H9 (cell line): ENCODE data around the gene FAM32A. TPM values are rescaled to one million over a fixed set of nuclear protein-coding genes. Genes with fewer than 3 reads are reported as not detected.

Experiments used
- DNase-seq: peaks from one replicate; pipeline ENCODE4 v3.0.0-alpha.2; 2017
- H2AFZ ChIP-seq: one replicate; pipeline ENCODE4 v1.6.1; 2013; ENCODE audit warnings: mild to moderate bottlenecking, low read length, control low read depth, moderate library complexity
- H2AK5ac ChIP-seq: 2 replicates; pipeline ENCODE4 v1.6.1; 2013; ENCODE audit warnings: low read length, control low read depth, mixed read lengths; ENCODE audit not compliant: insufficient read length
- H2BK120ac ChIP-seq: one replicate; pipeline ENCODE4 v1.6.1; 2013; ENCODE audit warnings: low read depth, mild to moderate bottlenecking, low read length, control low read depth, inconsistent platforms; ENCODE audit not compliant: poor library complexity, severe bottlenecking
- H2BK12ac ChIP-seq: 2 replicates; pipeline ENCODE4 v1.6.1; 2013; ENCODE audit warnings: low read length, control low read depth, mixed read lengths, low read depth; ENCODE audit not compliant: insufficient read length
- H2BK15ac ChIP-seq: 2 replicates; pipeline ENCODE4 v1.6.1; 2013; ENCODE audit warnings: low read depth, low read length, control low read depth
- H2BK20ac ChIP-seq: one replicate; pipeline ENCODE4 v1.6.1; 2013; ENCODE audit warnings: low read depth, mild to moderate bottlenecking, low read length, control low read depth, inconsistent platforms; ENCODE audit not compliant: poor library complexity, severe bottlenecking
- H2BK5ac ChIP-seq: 2 replicates; pipeline ENCODE4 v1.6.1; 2013; ENCODE audit warnings: low read length, control low read depth, mixed read lengths; ENCODE audit not compliant: insufficient read length
- H3K14ac ChIP-seq: 2 replicates; pipeline ENCODE4 v1.6.1; 2013; ENCODE audit warnings: low read length, control low read depth; ENCODE audit not compliant: insufficient read depth
- H3K18ac ChIP-seq: 2 replicates; pipeline ENCODE4 v1.6.1; 2013; ENCODE audit warnings: low read depth, mild to moderate bottlenecking, mixed read lengths, low read length, control low read depth; ENCODE audit not compliant: insufficient read length
- H3K23ac ChIP-seq: 2 replicates; pipeline ENCODE4 v1.6.1; 2013; ENCODE audit warnings: low read length, control low read depth, mixed read lengths, low read depth; ENCODE audit not compliant: insufficient read length
- H3K23me2 ChIP-seq: 2 replicates; pipeline ENCODE4 v1.6.1; 2013; ENCODE audit warnings: low read depth, mild to moderate bottlenecking, mixed read lengths, low read length, control low read depth; ENCODE audit not compliant: insufficient read length, poor library complexity, severe bottlenecking
- H3K27ac ChIP-seq: 2 replicates; pipeline ENCODE4 v1.5.1; 2013; ENCODE audit warnings: low read length, control low read depth, mixed read lengths, low read depth; ENCODE audit not compliant: insufficient read length
- H3K27me3 ChIP-seq: 2 replicates; pipeline ENCODE4 v1.6.1; 2013; ENCODE audit warnings: low read length, control low read depth, inconsistent platforms; ENCODE audit not compliant: insufficient read depth
- H3K4ac ChIP-seq: 2 replicates; pipeline ENCODE4 v1.6.1; 2013; ENCODE audit warnings: low read depth, mild to moderate bottlenecking, control low read depth, inconsistent platforms, low read length, moderate library complexity
- H3K4me1 ChIP-seq: 2 replicates; pipeline ENCODE4 v1.6.1; 2013; ENCODE audit warnings: low read length, control low read depth, inconsistent platforms; ENCODE audit not compliant: insufficient read depth
- H3K4me2 ChIP-seq: 2 replicates; pipeline ENCODE4 v1.6.1; 2013; ENCODE audit warnings: low read length, control low read depth, mixed read lengths; ENCODE audit not compliant: insufficient read length, insufficient read depth
- H3K56ac ChIP-seq: 2 replicates; pipeline ENCODE4 v1.6.1; 2013; ENCODE audit warnings: low read depth, mild to moderate bottlenecking, mixed read lengths, low read length, control low read depth; ENCODE audit not compliant: insufficient read length
- H3K79me1 ChIP-seq: 2 replicates; pipeline ENCODE4 v1.6.1; 2013; ENCODE audit warnings: low read depth, mild to moderate bottlenecking, moderate library complexity, low read length, control low read depth, inconsistent platforms; ENCODE audit not compliant: insufficient read depth, poor library complexity, severe bottlenecking
- H3K79me2 ChIP-seq: 2 replicates; pipeline ENCODE4 v1.6.1; 2013; ENCODE audit warnings: low read length, control low read depth, inconsistent platforms; ENCODE audit not compliant: insufficient read depth
- H3K9ac ChIP-seq: 2 replicates; pipeline ENCODE4 v1.6.1; 2013; ENCODE audit warnings: low read length, control low read depth, mixed read lengths; ENCODE audit not compliant: insufficient read length; ENCODE audit errors: extremely low read depth
- H3K9me3 ChIP-seq: one replicate; pipeline ENCODE4 v1.6.1; 2013; ENCODE audit warnings: low read depth, low read length, inconsistent platforms; ENCODE audit not compliant: control insufficient read depth
- H3T11ph ChIP-seq: one replicate; pipeline ENCODE4 v1.6.1; 2013; ENCODE audit warnings: mild to moderate bottlenecking, low read length, control low read depth, inconsistent platforms
- H4K20me1 ChIP-seq: one replicate; pipeline ENCODE4 v1.6.1; 2013; ENCODE audit not compliant: control insufficient read depth, insufficient read length, insufficient read depth
- H4K5ac ChIP-seq: 2 replicates; pipeline ENCODE4 v1.6.1; 2013; ENCODE audit warnings: low read depth, mild to moderate bottlenecking, mixed read lengths, low read length, control low read depth; ENCODE audit not compliant: insufficient read length
- H4K8ac ChIP-seq: replicated peaks from 2 replicates; pipeline ENCODE4 v1.6.1; 2013; ENCODE audit warnings: low read length, control low read depth, mixed read lengths, low read depth; ENCODE audit not compliant: insufficient read length
- H4K91ac ChIP-seq: 2 replicates; pipeline ENCODE4 v1.6.1; 2013; ENCODE audit warnings: low read depth, mild to moderate bottlenecking, moderate library complexity, mixed read lengths, low read length, control low read depth; ENCODE audit not compliant: insufficient read length
- H3K27ac Mint-ChIP-seq, 3 experiments: 2 replicates in 2 of 3; 3 replicates in 1 of 3; pipeline ENCODE4 v1.8.0; 2020 to 2021; ENCODE audit warnings: mixed read lengths in 3 of 3, mild to moderate bottlenecking in 1 of 3, moderate library complexity in 1 of 3
- H3K27me3 Mint-ChIP-seq: 2 replicates; pipeline ENCODE4 v1.8.0; 2021; ENCODE audit warnings: low read depth, mild to moderate bottlenecking, moderate library complexity, mixed read lengths
- H3K36me3 Mint-ChIP-seq, 3 experiments: 2 replicates in 2 of 3; 3 replicates in 1 of 3; pipeline ENCODE4 v1.8.0; 2020 to 2021; ENCODE audit warnings: low read depth in 3 of 3, mixed read lengths in 3 of 3; ENCODE audit not compliant: insufficient read depth in 1 of 3
- H3K4me1 Mint-ChIP-seq, 2 experiments: 2 replicates each; pipeline ENCODE4 v1.8.0; 2020; ENCODE audit warnings: mixed read lengths in 2 of 2
- H3K4me3 Mint-ChIP-seq, 2 experiments: 2 replicates in 1 of 2; 3 replicates in 1 of 2; pipeline ENCODE4 v1.8.0; 2020 to 2021; ENCODE audit warnings: mild to moderate bottlenecking in 2 of 2, mixed read lengths in 2 of 2, moderate library complexity in 1 of 2
- H3K9me3 Mint-ChIP-seq, 2 experiments: 2 replicates in 1 of 2; 3 replicates in 1 of 2; pipeline ENCODE4 v1.8.0; 2020; ENCODE audit warnings: mild to moderate bottlenecking in 2 of 2, mixed read lengths in 2 of 2, moderate library complexity in 1 of 2
- CTCF ChIP-seq: fragments of 200-600 bp; sonication (generic); conservative IDR thresholded peaks from 3 replicates; pipeline ENCODE4 v1.8.0; 2021; ENCODE audit warnings: antibody characterized with exemption, mild to moderate bottlenecking
- WGBS: extraction: QIAGEN DNeasy Blood & Tissue Kit; methylation state at CpG from one replicate; pipeline ENCODE4 v1.1.7; 2013; ENCODE audit warnings: missing lambda C conversion rate, low lambda C conversion rate, mixed read lengths; ENCODE audit not compliant: insufficient read length; ENCODE audit errors: extremely low coverage; 5-methylcytosine and 5-hydroxymethylcytosine counted together
- total RNA-seq: library from RNA; stranded (reverse); gene quantifications from 2 replicates; pipeline ENCODE4 v1.2.1, GENCODE V29; 2021

FAM32A gene
- total RNA-seq, 1 experiment from 2014 or later: 91.9 TPM

- Histone ChIP-seq H4K20me1 (no peaks in the 10 kb centered on the region), H3T11ph (no peak overlapping the region), H2BK120ac (no peak overlapping the region), H3K4me1 (no peaks in the 10 kb centered on the region), H3K23me2 (no peaks in the 10 kb centered on the region), H3K9me3 (no peaks in the 10 kb centered on the region), H4K8ac (no peak overlapping the region), H3K27me3 (no peaks in the 10 kb centered on the region), H2BK20ac (no peak overlapping the region), H2BK15ac (no peak overlapping the region), H4K5ac (no peak overlapping the region), H3K18ac (no peak overlapping the region), H3K4ac (no peak overlapping the region), H3K79me1 (no peaks in the 10 kb centered on the region), H3K27ac (no peak overlapping the region), H2BK12ac (no peak overlapping the region), H3K23ac (no peak overlapping the region), H2BK5ac (no peak overlapping the region), H2AK5ac (no peak overlapping the region), H3K14ac (no peak overlapping the region; the same call in 1 of the 2 replicates), H3K4me2 (no peak overlapping the region), H4K91ac (no peak overlapping the region), H3K56ac (no peak overlapping the region), H3K9ac (no peak overlapping the region), H3K79me2 (no peaks in the 10 kb centered on the region), H2AFZ (no peak overlapping the region)
- no peak for TF ChIP-seq CTCF
- Mint-ChIP-seq H3K4me1 (no peaks in the 10 kb centered on the region), H3K36me3 (peaks cover 19 to 36% (median 32%) of the 10 kb centered on the region in 3 experiments), H3K4me3 (no peak overlapping the region), H3K27me3 (peaks cover 4% of the 10 kb centered on the region; the same call in 1 of the 2 replicates), H3K9me3 (peaks cover 13 to 16% of the 10 kb centered on the region in 2 experiments), H3K27ac (peak overlapping the region in 2 of 3 experiments; percentile 51 to 57; a peak in 3 of 7 replicates)
- DNase-seq: no peak
- WGBS: no CpG with 5 or more reads among the region's 21 CpGs
Observed at GRCh38 chr19:16225279-16226183, 40.3 kb downstream of the FAM32A start.
